DMS53 (cell line): ENCODE measurements around the gene MORC1.

ENCODE experiments used
- DNase-seq: peaks from one replicate; lab custom pipeline; 2025; lab: John Stamatoyannopoulos, UW

MORC1 gene

DNA sequence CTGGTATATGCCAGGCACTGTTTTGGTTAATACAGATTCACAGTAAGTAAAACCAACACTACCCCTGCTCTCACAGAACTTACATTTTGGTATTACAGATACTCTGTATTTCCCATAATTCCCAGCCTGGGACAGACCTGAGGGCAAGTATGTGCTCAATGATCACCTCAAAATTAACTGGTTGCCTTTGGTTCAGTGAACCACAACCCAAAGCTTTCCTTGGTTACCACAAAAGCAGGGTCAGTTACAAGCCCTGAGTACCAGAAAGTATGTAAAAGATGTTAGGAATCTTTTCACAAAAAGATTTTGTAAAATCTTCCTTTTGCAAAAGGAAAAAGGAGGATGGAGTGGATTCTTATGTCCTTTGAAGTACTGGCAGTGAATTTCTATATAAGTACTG is 92.0 kb downstream of the MORC1 start:
- DNase-seq, result no peak

GRCh38 chr3:109023656-109024254 is 94.2 kb downstream of the MORC1 start:
- DNase-seq, result peak; percentile 65

DNA sequence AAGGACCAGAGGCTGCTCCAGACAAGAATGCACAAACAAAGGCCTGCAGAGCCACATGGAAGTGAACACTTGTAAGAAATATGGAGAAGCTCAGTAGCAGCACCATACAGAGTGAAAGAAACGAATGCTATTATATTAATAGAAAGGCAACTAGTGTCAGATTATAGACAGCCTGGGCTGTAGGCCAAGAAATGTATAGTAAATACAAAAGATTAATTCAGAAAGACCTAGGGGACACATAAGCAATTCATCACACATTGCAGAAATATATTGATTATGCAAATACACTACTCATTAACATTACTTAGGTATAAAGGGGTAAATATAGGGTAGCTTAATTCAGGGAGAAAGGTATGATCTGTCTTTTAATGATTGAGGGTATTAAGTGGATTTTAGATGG is 94.8 kb downstream of the MORC1 start:
- DNase-seq, result no peak

DNA sequence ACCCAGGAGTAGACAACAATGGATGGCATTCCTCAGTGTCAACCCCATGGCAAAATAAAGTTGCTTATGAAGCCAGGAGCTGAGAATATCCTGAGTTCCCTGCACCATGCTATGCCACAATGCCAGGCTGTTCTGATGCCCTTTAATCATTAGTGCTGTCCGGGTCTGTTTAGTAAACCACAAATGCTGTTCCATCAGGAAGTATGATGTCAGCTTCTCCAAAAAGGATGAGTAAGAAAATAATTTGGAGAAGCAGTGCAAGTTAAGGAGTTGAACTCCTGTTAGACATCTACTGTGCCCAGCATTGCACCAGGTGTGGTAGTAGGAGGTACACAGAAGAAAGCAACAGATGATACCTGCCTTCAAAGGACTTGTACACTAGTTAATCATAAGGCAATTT is 96.4 kb downstream of the MORC1 start:
- no peak for DNase-seq

DNA sequence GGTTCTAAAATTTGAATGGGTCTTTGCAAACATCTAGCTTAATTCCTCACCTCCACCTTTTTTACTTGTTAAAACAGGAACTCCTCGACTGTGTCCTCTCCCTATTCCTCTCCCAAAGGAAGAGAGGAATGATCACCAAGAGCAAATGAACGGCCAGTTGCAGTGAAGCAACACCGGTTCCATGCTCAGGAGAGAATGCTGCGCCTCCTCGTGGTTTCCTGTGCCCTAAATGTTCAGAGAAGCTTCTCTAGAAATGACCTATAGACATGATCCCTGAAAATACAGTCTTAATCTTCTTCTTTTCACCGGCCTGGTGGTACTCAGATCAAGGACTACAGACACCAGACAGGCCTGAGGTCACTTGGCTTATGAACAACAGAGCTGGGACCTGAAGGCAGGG is 99.1 kb downstream of the MORC1 start:
- DNase-seq, result no peak

- DNase-seq, result no peak
These were observed 112.5 kb downstream of the MORC1 start for GRCh38 chr3:109005443-109005842.

DNA sequence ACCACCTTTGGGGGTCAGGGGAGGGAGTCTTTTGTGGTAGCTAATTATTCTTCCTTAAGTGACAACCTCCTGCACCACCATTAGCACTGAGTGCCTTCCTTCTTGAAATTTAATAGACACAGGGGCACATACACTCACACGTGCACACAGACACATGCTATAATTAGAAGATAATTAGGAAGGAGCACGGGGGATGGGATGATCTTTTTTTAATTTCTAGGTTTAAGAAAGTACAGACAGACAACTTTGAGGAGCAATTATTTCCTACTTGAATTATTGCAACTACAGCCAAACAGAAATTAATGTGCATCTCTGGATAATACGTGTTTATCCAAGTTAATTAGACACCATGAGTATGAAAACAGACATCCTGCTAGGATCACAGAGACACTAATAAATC is 119.5 kb downstream of the MORC1 start:
- DNase-seq, result no peak

DNA sequence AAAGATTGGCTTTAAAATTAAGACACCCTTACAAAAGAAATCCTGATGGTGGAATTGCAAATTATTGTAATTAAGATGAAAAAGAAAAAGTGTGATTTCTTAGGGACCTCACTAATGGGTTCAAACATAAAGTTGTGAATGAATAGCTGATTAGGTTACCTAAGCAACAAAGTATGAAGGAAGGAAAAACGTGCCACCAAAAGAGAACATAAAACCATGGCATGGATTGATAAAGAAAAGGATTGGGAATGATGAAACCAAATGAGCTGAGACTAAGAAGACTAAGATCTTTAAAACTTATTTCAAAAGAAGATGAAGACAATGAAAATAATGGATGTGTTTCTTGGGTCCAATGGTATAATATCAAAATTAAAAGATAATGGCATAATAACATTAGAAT is 132.1 kb downstream of the MORC1 start:
- no peak for DNase-seq

DNA sequence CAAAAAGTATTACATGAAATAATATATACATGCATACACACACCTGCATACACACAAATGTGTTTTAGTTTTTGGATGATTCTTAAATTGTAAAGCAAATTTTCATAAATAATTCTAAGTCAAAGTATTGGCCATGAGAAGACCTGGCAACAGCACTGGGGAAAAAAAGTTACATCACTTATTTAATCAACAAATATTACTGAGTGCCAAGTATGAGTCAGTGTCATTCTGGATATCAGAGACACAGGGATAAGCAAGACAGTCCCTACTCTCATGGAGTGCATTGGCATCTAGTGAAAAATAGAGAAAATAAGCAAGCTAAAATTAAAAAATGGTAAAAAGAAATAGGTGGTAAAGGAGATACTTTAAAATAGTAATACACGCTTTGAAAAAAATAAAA is 134.9 kb downstream of the MORC1 start:
- peak; percentile 49 for DNase-seq

DNA sequence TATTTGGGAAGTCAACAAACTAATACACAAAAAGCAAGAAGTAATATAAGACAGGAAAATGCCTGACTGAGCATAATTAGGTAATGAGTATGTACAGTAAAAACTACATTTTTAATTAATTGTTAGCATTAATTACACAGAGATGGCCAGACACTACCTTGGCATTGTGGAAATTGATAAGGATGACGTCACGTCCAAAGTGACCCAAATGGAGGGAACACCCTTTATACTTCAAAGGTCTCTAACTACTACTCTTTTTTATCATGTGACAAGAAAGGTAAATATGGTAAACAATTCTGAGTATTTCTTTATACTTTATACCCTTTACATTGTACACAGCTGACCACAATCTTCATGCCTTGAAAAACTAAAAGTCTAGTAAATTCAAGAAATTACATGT is 141.9 kb downstream of the MORC1 start:
- no peak for DNase-seq

DNA sequence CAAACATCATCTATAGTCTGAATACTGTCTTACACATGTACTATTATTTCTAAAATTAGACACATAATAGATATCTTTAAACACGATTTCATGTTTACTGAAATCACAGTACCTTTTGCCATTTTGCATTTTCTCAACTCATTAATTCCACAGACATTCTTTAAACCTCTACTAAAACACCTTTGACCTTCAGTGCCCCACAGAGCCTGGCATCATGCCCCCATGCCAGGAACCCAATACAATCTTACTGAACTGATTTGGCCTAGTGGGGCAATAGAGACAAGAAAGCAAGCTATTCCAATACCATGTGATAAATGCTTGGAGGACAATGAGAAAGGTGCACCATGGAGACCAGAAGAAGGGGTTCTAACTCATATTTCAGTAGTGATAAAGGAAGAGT is 144.9 kb downstream of the MORC1 start:
- DNase-seq, result no peak

DNA sequence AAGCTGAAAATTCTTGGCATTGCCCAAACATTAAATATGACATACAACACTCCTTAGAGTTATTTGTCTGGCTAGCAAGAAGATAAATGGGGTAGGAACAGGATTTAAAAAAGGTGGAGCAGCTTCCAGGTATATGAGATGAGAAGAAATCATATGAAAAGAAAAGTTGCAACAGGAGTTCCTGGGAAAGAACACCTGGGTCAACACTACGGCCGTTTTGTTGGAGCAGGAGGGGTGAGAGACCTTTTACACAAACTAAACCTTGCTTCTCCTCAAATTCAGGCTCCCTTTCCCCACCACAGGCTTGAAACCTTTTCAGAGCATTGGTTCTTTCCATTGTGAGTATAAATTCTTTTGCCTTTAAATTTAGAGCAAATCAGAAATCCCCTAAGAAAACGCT is 145.5 kb downstream of the MORC1 start:
- DNase-seq, result no peak

DNA sequence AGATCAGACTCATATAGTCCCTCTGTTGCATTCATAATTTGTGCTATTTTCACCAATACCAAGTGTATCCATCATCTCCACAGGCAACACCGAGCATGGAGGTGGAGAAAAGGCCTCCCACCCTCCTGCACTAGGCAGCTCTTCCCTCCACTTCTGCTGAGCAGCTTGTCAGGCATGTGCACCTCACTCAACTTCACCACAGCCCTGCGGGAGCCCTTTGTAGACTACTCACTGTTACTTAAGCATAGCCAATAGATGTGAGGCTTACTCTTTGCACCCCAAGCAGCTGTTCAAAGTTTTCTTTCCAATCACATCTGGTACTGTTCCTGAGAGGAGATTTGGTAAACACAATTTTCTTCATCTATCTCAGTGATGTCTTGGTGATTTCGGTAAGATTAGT is 147.4 kb downstream of the MORC1 start:
- DNase-seq, result no peak

- no peak for DNase-seq
These were observed 151.2 kb downstream of the MORC1 start for GRCh38 chr3:108966773-108967172.

GRCh38 chr3:108959017-108959416 is 158.9 kb downstream of the MORC1 start:
- no peak for DNase-seq

GRCh38 chr3:108953700-108954099 is 164.2 kb downstream of the MORC1 start, which contains the start of gene GUCA1C:
TSS of gene GUCA1C (minus strand) at chr3:108953879. CDS start at chr3:108953762, 117 bp downstream.
- DNase-seq, result no peak

- no peak for DNase-seq
These were observed 164.7 kb downstream of the MORC1 start for GRCh38 chr3:108953210-108953609.

- no peak for DNase-seq
These were observed 166.0 kb downstream of the MORC1 start for GRCh38 chr3:108951820-108952501.

DNA sequence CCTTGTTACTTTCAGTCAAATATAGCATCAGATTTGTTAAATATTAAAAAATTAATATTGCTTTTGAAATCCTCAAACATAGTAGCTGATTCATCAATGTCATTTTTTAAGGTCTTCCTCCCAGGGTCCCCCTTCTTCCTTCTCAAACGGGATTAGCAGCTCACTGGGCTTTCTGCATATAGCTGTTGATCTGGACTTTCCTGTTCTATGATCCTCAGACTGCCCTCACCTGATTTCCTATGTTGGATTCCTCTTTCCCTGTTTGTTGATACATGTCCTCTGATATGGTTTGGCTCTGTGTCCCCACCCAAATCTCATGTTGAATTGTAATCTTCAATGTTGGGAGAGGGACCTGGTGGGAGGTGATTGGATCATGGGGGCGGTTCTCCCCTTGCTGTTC is 170.1 kb downstream of the MORC1 start:
- no peak for DNase-seq

DNA sequence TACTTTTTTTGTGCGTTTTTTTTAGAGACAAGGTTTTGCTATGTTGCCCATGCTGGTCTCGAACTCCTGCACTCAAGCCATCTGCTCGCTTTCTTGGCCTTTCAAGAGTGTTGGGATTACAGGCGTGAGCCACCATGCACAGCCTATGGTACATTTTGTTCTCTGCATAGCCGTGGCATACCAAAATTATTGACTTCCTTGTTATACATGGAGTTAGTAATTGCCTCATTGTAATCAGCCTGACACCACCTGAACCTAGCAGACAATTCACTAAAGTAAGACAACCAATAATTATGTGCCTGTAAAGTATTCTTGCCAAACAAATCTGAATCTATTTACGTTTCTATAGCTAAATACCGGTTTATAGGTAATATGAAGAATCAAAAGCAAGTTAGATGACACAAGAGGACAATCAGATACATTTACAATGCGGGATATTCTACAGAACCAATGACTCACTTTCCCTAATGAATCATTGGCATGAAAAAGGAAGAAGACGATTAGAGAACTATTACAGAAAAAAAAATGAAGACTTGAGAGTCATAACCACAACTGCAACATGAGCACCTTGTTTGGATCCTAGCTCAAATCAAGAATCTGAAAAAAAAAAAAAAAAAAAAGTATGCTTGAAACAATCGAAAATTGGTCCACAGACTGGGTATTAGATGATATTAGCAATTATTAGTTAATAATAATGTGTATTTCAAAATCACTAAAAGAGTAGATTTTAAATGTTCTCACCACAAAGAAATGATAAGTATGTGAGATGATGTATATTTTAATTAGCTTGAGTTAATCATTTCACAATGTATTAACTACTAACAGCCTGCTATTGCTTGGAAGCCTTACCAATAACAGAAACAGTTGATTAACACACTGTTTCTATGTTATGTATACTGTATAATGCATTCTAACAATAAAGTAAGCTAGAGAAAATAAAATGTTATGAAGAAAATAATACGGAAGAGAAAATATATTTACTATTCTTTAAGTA is 171.3 kb downstream of the MORC1 start:
- DNase-seq, result no peak

- no peak for DNase-seq
These were observed 177.2 kb downstream of the MORC1 start for GRCh38 chr3:108940568-108941263.

- DNase-seq, result no peak
These were observed 177.8 kb downstream of the MORC1 start for GRCh38 chr3:108940166-108940565.
